GM13977 (cell line): ENCODE data around the gene CDC45.

Experiments
- DNase-seq: peaks from one replicate; pipeline ENCODE4 v3.0.0; 2012; ENCODE audit warnings: low spot score
- in situ Hi-C: fragments of 300-500 bp; cut with MboI; formaldehyde crosslinking; loops from one replicate; pipeline ENCODE4 v1.12.0; 2022; ENCODE audit warnings: low sequenced_read_pairs, low pct_unique_long_range_greater_than_20kb, mixed read lengths, inconsistent platforms; ENCODE audit not compliant: unreplicated experiment
- TF ChIP-seq, protein P1 (sequence below): IDR thresholded peaks from 2 replicates; pipeline ENCODE4 v1.5.1; 2012; ENCODE audit warnings: mild to moderate bottlenecking, control low read depth; ENCODE audit not compliant: insufficient read depth; ENCODE audit errors: extremely low read depth, missing control alignments

Gene CDC45

DNA sequence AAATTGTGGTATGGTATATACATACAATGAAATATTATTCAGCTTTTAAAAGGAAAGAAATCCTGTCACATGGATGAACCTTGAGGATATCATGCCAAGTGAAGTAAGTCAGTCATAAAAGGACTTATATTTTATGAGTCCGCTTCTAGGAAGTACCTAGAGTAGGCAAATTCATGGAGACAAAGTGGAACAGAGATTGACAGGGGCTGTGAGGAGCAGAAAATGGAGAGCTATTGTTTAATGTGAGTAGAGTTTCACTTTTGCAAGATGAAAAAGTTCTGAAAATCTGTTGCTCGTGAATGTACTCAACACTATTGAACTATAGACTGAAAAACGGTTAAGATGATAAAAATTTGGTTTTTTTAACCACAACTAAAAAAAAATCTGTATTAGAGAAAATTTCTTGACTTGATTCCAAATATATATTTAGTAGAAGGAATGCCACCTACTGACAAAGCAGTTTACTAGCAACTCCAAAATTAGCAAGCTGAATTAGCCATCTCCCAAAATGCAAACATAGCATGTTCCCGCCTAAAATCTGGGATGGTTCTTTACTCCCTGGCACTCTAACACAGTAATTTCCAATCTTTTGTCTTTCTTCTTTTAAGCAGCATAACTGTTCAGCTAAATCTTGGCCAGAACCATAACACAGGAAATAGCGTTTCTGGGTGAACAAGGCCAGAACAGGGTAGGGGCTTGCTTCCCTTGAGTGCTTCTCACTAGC, 2.2 kb upstream of the CDC45 start:
- DNase-seq, result no peak
- TF ChIP-seq, protein P1, sequence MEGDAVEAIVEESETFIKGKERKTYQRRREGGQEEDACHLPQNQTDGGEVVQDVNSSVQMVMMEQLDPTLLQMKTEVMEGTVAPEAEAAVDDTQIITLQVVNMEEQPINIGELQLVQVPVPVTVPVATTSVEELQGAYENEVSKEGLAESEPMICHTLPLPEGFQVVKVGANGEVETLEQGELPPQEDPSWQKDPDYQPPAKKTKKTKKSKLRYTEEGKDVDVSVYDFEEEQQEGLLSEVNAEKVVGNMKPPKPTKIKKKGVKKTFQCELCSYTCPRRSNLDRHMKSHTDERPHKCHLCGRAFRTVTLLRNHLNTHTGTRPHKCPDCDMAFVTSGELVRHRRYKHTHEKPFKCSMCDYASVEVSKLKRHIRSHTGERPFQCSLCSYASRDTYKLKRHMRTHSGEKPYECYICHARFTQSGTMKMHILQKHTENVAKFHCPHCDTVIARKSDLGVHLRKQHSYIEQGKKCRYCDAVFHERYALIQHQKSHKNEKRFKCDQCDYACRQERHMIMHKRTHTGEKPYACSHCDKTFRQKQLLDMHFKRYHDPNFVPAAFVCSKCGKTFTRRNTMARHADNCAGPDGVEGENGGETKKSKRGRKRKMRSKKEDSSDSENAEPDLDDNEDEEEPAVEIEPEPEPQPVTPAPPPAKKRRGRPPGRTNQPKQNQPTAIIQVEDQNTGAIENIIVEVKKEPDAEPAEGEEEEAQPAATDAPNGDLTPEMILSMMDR, result peak; percentile 23
- in situ Hi-C loops, result no loop called here

DNA sequence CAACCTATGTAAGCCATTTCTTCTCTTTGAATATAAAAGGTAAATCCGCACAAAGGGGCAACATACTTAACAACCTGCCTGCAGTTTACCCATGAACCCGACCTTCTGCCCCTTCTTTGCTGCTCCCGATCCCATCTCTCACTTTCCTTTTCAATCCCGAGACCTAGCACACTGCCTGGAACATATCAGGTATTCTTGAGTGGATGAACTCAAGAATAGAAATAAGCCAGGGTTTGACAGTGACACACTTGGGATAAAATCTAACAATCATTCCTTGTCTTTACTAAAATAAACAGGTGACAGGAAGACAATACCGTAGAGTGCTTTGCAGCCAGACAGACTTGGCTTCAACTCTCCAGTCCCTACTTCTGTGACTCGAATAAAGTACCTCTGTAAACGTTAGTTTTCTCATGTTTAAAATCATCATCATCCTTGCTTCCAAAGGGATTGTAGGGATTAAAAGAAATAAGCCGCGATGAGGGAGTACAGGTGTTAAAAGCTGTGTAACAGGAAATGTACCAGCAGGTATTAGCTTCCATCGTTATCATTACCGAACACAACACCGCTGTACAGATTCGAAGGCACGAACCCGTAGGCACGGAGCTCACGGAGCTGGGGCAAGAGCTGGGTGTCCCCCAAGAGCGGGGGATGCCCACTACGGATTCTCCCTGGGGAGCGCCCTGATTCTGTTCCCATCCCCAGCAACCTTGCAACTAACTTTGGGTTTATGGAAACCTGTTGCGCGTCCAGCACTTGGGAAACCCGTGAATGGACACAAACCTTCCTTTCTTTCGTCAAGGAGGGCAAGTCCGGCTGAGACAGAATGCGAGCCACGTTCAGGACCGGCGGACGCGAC, 1.4 kb upstream of the CDC45 start:
- no peak for DNase-seq
- in situ Hi-C loops, result no loop called here
- TF ChIP-seq, protein P1, result no peak

GRCh38 chr22:19478901-19479354, 792 bp upstream of the CDC45 start, which contains the start of gene UFD1:
TSS of gene UFD1 (minus strand) at chr22:19479193. CDS start at chr22:19479085, 108 bp downstream.
- DNase-seq, result peak; percentile 86
- TF ChIP-seq, protein P1, result no peak
- in situ Hi-C loops, result no loop called here

DNA sequence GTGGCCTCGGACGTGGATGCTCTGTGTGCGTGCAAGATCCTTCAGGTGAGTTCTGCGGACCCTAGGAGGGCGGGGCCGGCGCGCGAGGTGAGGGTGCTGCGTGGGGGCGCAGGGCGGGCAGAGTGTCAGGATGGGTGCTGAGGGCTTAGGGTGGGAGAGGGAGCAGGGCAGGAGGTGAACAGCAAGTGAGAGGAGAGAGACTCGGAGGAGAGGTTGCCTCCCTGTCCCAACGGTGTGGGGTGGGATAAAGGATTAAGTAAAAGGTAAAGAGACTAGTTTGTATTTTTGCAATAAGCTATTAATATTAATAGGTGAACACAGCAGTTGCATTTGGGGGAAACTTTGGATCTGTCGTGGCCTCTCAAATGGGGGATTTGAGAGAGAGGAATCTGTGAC, 451 bp downstream of the CDC45 start:
- TF ChIP-seq, protein P1, result no peak
- in situ Hi-C loops, result no loop called here
- no peak for DNase-seq

DNA sequence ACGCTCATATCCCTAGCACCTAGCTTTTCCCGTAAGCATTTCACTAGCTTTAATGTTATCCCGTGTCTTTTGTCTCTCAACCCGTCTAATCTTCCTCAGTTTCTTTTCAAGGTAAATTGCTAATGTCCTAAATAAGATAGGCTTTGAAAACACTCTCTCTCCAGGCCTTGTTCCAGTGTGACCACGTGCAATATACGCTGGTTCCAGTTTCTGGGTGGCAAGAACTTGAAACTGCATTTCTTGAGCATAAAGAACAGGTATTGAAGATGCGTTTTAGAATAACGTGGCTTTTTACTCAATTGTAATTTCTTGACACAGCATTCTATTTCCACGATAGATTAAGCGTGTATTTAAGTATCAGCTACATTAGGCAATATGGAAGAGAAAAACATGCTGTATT, 1.1 kb downstream of the CDC45 start:
- in situ Hi-C loops, result no loop called here
- DNase-seq, result no peak
- TF ChIP-seq, protein P1, result no peak

- TF ChIP-seq, protein P1, result no peak
- in situ Hi-C loops, result no loop called here
- no peak for DNase-seq
Observed at GRCh38 chr22:19482297-19482696, 2.6 kb downstream of the CDC45 start.
